GM21381 (cell line): ENCODE measurements around the gene FGF3.

Experiments used
- ATAC-seq: cut with Tn5 transposase; IDR thresholded peaks from one replicate; pipeline ENCODE4 v1.9.1; 2021; ENCODE audit warnings: mild to moderate bottlenecking, moderate library complexity; ENCODE audit not compliant: unreplicated experiment

The FGF3 gene

DNA sequence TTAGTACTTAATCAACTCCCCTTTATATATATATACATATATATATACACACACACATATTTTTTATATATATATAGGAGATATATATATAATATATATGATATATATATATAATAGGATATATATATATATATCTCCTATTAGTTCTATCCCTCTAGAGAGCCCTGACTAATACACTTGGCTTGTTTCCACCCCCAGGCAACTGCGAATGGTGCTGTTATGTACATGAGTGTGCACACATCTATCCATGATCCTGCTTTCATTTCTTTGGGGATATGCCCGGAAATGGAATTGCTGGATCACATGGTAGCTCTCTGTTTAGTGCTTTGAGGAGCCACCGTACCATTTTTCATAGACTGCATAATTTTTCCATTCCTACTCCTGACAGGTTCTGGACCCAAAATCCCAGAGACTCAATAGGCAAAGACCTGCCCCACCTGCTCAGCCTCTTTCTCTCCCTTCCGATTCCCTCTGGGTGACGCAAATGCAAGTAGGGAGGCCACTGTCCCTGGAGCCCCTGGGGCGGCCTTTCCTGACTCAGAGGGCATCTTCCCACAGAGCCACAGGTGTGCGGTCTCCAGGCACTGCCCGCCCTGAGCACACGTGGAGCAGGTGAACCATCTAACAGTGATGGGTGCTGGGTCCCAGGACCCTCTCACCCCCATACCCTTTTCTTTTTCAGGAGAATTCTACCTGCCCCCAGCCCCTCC is 12.0 kb downstream of the FGF3 start:
- ATAC-seq = no peak

DNA sequence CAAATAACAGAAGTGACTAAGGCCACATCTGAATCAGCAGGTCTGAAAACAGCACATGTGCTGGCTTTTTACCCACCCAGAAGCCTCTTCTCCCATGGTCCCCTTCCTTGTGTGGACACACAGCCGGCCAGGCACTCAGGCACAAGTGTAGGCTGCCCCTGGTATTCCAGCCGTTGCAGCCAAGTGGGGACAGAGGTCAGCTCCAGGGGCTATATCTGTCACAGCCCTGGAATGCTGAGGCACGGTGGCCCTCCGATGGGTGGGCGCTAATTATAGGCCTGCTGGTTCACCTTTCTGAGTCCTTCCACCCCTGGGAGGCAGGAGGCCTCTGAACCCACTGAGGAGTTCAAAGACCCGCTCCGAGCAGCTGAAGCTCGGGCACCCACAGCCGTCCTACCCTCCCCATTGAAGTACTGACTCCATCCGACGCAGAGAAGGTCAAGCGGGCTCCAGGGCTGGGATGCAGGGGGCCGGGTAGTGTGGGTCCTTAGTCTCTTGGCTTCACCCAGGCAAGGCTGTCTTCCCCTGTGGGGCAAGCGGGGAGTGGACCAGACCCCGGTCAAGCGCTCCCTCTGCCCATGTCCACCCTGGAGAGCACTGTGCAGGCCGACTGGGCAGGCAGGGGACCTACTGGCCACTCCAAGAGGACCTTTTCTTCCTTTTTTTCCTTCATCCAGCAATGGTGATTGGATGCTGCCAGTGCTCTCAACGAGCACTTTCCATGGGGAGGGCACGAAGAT is 14.3 kb downstream of the FGF3 start:
- ATAC-seq = no peak

DNA sequence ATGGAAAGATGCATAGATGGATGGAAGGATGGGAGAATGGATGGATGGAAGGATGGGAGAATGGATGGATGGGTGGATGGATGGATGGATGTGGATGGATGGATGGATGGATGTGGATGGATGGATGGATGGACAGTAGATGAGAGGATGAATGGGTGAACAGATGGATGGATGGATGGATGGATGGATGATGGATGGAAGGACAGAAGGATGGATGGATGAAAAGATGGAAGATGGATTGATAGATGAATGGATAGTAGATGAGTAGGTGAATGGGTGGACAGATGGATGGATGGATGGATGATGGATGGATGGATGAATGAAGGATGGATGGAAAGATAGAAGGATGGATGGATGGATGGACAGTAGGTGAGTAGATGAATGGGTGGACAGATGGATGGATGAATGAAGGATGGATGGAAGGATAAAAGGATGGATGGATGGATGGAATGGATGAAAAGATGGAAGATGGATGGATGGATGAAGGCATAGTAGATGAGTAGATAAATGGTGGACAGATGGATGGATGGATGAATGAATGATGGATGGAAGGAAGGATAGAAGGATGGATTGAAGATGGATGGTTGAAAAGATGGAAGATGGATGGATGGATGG is 15.5 kb downstream of the FGF3 start:
- ATAC-seq = no peak

DNA sequence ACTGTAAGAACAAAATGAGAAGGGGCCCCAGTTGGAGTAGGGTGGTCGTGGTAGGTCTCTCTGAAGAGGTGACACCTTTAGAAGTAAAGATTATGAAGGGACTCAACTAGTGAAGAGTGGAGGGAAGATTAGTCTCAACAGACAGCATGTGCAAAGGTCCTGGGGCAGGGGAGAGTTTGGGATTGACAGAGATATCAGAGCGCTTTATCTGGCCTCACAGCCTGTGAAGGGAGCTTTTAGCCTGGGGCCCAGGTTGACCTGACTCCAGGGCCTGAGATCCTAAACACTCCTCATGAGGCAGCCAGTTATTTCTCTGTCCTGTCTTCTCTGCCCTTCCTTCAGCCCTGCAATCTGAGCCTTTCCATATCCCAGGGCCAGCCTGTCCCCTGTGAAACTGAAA is 16.2 kb downstream of the FGF3 start:
- no peak for ATAC-seq

DNA sequence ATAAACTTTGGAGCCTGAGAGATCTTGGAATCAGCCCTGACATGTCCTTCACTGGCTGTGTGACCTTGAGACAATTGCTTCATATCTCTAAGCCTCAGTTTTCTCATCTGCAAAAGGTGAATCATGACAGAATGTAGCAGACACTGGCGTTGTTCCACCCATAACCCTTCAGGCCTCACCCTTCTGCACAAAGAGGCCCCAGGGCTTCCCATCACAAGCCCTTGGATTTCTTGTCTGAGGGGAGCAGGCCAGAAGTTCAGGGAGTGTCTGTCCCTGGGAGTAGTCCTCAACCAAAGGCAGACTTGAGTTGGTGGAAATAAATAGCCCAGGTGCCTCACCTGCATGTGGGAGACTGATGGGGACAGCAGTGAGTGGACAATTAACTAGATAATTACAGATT is 16.6 kb downstream of the FGF3 start:
- ATAC-seq = no peak

DNA sequence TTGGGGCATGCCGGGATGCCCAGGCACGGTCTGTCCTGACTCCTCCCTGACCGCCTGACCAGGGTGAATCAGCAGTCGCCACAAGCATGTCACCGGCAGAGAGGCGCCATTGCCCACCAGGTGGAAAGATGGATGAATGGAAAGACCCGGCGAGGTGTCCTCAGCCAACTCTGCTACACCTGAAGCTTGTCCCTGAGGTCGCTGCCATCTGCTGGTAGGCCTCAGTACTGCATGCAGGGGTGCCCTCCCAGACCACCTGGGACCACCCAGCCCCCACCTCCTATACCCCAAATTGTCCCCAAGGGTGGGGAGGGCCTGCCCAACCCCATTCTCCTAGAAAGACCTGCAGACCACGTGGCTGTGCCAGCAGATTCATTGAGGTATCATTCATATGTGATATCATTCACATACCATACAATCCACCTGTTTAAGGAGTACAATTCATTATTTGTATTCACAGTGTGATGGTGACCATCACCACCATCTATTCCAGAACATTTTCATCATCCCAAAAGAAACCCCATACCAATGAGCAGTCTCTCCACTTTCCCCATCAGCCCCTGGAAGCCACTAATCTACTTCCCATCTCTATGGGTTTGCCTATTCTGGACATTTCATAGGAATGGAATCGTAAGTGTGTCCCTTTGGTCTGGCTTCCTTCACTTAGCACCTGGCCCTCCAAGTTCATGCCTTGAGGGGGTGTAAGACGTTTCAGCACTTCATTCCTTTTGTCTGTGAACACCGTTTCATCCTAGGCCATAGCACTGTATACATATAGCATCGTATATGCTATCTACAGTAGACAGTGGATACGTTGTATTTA is 17.5 kb downstream of the FGF3 start:
- no peak for ATAC-seq

DNA sequence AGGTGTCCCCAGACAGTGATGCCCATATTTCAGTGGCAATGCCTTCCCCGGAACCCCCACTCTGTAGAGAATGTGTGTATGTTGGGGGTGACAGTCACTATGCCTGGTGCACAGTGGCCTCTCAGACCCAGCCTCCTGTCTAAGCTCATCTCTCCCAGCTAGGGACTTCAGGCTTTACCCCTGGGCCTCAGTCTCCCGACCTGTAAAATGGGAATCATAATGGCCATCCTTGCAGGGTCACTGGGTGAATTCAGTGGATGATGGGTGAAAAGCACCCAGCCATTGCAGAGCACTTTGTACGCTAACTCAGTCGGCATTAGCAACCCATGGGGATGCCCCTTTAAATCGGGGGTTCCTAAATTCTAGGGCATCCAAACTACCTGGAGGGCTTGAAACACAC is 18.9 kb downstream of the FGF3 start:
- ATAC-seq = no peak

DNA sequence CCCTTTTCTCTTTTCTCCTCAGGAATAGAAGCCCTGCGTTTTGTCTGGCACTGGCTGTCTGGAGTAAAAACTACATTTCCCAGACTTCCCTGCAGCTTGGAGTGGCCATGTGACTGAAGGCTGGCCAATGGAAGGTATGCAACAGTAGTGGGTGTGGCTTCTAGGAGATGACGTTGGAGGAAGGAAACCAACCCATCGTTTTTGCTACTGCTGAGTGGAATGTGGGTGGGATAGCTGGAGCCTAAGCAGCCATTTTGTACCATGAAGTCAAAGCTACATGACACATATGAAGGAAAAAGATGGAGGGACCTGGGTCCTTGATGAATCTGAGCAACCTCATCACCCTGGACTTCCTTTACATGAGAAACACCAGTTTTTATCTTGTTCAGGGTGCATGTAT is 19.6 kb downstream of the FGF3 start:
- no peak for ATAC-seq

DNA sequence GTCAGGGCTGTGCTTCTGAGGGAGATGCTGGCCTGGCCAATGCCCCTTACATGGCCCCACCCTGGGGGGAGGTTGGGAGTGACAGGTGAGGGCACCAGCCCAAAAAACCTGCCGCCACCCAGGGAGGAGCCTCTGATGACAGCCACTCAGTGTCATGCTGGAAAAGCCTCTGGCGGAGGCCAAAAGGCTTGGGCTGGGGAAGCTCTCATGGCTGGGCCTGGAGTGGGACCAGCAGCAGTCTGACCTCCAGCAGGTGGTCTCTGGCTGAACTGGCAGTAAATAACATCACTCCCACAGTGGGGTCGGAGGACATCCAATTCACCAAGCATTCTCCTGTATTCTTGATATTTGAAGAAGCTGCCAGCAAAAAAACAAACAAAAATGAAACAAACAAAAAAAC is 20.1 kb downstream of the FGF3 start:
- no peak for ATAC-seq

DNA sequence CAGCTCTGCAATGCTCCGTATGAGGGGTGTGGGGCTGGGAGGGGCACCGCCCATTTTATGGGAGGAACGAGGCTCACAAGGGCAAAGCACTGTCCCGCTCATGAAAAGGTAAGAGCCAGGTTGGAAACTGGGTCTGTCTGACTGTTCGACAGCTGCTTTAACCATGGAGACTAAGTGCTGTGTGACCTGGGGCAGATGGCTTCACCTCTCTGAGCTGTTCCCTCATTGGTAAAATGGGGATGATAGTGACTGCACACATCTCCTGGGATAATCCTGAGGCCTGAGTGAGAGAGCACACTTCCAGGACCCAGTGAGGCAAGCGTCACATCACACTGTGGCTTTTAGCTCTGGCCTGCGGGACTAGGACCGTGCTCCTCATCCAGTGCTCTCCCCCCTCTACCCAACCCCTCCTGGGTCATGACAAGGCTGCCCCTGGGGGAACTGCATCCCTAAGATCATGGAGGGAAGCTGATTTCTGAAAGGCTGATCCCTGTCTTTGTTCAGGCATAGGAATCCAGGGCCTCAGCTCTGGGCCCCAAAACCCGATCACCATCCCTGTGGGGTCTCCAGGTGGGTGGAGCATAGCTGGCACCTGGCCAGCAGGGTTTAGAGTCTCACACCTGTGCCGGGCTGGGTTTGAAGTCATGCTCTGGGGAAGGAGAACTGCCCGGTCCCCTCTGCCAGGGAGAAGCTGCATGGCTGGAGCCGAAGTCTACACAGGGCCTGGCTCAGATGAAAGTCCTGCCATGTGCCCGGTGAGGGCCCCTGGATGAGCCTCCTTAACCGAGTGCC is 21.3 kb downstream of the FGF3 start:
- ATAC-seq = no peak

DNA sequence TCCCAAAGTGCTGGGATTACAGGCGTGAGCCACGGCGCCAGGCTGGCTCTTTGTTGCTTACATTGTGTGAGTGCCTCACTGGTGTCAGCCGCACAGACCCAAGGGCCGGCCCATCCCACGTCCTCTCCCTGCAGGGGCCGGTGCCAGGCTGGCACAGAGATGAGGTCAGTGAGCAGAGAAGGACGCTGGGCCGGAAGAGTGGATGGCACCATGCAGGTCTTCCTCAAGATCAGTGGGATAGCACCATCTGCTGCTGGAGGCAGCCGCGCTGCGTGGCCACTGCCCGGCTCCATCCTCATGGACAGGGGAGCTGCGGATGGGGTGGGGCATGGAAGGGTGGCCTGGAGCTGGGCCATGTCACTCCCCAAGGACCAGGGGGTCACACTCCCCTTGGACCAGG is 22.1 kb downstream of the FGF3 start:
- no peak for ATAC-seq

DNA sequence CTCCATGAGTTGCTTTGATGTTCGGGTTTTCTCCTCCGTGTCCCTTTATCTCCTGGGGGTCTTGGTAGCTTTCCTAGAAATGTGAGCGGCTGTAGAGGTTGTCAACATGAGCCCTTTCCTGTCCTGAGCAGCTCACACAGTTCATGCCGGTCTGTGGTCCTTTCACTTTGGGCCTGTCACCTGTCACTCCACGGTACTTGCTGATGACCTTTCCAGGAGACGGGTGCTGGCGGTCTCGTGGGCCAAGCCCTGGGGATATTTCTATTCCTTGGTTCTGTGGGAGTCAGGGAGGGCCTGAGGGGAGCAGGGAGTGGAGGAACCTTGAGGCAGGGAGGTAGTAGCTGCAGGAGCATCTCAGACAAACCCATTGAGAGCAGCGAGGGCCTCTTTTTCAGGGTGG is 23.2 kb downstream of the FGF3 start:
- no peak for ATAC-seq

DNA sequence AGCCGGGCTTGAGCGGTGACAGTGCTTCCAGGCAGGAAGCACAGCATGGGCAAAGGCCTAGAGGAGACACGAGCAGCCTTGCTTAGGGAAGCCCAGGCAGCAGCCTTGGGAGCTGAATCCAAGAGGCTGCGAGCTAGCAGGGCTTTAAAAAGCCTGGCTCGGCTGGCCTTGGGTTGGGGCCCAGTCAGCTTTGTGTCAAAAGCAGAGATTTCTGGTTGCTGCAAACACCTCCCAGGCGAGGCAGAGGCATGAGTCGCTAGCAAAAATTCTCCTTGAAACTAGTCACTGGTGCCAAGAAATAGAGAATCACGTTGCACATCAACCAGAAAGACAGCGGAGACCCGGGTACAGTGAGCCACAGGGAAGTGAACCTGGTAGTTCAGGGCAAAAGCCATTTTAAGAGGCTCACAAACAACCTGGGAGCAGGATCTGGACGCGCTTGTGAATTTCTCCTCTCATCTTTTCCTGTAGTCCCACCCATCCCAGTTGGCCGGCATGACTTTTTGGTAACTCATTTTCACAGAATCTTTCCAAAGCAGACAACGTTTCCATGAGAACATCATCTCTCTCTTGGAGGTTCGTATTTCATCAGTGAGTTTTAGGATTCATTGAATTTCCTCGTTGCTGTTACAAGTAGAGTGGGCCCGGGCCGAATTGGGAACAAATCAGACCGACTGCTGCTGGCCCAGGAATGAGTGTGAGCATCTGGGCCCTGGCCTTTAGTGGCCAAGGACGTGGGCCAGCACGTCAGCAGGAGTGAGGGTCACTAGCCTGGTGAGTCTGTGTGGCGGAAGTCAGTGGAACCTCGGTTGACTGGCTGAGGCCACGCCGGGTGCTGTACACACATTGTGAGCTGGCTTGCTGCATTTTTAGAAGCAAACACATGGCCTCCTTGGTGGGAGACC is 27.7 kb downstream of the FGF3 start:
- no peak for ATAC-seq

DNA sequence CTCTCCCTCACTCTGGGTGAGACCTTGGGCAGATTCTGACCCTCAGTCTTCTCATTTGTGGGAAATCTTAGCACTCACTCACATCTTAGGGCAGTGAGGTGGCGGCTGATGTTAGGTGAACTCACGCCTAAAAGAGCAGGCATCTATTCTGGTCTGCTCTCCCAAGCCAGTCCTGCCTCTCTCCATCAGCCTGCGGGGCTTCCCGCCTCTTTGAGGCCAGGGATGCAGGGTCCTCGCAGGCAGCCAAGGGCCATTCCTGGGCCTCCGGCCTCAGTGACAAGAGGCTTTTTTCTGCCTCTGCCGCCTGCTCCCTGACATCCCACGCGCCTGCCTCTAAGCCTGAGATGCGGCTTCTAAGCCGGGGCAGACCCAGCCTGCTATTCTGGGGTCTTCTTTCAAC is 30.3 kb downstream of the FGF3 start:
- no peak for ATAC-seq

DNA sequence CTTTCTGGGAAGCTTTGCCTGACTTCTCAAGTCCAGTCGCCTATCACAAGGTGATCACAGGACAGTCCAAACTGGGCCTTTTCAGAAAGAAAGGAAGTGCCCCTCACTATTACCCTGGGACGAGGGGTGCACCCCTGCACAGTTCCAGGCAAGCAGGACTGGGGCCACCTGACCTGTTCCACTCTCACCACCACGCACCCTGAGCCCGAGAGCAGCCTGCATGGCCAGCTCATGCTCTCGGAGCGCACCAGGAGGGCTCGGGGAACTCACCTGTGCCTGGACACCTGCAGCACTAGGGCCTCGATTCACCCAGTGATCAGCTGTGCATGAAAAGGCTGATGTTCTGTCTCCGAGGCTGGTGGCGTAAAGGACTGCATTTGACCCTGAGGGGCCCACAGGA is 31.3 kb downstream of the FGF3 start:
- ATAC-seq = no peak

DNA sequence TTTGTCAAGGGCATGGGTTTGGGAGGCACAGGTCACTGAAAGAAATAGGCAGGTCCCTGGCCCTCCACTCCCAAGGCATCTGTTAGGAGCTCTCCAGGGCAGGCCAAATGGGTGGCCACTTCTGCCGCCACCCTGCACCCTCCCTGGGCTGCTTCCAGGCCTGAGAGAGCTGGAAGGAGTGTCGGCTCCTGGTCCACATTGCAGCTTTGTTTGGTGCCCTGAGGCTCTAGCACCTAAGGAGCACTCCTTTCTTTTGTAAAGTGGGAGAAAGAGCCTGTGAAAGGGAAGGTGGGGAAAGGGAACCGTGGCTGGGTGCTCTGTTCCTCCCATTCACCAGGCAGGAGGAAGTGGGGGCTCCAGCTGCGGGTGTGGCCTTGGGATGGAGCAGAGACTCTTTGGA is 31.8 kb downstream of the FGF3 start:
- no peak for ATAC-seq

DNA sequence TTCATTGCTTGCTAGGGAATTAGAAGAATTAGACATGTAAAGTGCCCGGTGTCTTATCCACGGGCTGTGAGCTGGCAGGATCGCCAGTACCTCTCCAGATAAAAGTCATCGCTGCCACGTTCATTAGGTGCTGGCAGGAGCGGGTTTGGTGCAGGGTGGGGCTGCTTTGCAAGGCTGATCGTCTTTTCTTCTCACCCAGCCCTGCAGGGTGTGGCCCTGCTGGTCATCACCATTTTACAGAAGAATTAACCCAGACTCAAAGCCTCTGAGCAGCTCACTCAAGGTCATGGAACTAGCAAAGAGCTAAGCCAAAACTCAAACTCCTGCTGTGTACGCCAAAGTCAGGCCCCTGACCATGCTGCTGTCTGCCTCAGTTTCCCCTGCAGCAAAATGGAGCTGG is 38.0 kb downstream of the FGF3 start:
- ATAC-seq = no peak

DNA sequence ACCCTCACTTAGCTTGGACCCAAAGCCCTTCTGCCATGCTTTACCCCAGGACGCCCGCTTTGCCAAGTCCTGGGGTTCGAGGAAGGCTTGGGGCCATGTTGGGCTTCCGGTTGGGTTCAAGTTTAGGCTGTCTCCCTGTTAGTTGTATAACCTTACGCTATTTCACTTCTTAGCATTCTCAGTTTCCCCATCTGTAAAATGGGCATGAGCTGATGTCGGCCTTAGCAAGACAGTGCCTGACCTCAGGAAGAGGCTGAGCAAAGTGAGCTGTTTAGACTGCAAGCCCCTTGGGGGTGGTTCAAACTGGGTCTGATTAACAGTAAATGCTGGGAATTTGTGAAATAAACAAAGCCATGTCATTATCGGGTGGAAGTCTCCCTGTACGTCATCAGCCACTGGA is 40.8 kb downstream of the FGF3 start:
- no peak for ATAC-seq

DNA sequence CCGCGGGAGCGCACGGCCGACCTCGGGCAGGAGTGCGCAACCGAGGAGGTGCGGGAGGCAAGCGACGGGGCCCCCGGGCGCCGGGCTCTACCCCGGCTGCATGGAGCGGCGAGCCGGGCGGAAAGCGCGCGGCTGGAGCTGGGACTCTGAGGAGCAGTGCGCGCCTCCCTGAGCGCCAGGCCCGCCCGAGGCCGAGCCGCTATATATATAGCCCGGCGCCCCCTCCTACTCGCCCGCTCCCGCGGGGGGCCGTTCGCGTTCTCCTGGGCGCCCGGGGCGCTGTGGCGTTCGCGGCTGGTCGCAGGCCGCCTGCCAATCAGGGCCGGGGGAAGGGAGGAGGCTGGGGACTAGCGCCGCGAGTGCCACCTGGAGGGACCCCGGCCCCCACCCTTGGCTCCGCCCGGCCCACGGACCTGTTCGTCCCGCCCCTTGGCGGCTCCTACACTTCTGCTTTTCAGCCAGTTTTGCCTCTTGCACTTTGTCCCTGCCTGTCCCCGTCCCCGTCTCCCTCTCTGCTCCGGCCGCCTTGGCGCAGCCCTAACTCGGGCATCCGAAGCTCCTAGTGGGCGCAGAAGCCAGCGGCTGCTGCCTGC is 44.0 kb downstream of the FGF3 start, which contains the start of gene FGF4:
TSS of gene FGF4 (minus strand) at position 179 of the 593 bp plus-strand sequence. CDS start 257 bp downstream, outside the sequence.
- ATAC-seq = no peak
